ENCODE data around the gene GABPA. TPM values are rescaled to one million over a fixed set of nuclear protein-coding genes. Genes with fewer than 3 reads are reported as not detected.
A peak's percentile ranks its signal among the peaks of the same experiment; 100 is the strongest.
"Not testable (repeated sequence)": the region's sequence is repeated elsewhere in the genome, so short reads cannot be mapped to it uniquely, and the experiment has no call there.

Gene GABPA
- 10 to 100 TPM; 44.2 to 50.4 (median 48.3) TPM for polyA plus RNA-seq (ENCODE audit: insufficient read length in 3 of 3)

DNA sequence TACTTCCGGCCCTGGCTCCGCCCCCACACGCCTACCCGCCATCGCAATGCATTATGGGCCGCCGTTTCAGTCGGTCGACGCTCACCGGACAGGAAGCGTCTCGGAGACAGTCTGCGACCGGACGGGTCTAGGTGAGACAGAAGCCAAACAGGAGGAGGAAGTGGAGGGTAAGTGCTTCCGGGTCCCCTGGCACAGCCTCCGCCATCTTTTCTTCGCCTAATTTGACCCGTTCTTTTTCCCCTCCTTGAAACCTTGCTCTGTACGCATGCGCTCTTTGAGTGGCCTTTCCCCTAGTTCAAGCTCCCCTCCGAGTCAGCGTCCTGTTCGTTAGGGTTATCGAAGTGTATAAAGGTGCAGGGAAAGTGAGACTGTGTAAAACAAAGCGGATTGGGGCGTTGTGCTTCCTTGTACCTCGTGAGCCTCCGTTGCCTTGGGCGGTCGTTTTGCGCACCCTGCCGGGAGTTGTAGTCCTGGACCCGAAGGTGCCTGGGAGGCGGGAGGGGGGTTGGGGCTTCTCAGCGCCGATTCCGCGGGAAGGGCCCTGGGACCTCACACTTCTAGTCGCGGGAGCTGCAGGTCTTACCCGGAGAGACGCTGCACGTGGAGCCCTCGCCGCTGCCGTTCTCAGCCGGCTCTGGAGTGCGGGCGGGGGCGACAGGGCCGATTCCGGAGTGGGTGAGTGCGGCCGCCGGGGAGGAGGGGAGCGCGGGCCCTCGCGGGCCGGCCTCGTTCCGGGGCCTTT lies at the start of gene GABPA, which contains the start of gene ATP5PF:
GABPA (plus strand) TSS at position 69 of the 742 bp plus-strand sequence. CDS start 6,627 bp downstream, outside the sequence.
ATP5PF (minus strand) TSS at position 1 of the 742 bp plus-strand sequence. CDS start 5,110 bp downstream, outside the sequence.
- DNase-seq (ENCODE audit: low read depth in 3 of 3, low spot score in 2 of 3), result peak; percentile 96 to 98 (median 97)

GRCh38 chr21:25687787-25688186 lies 47.0 kb upstream of the GABPA start:
- no peak for DNase-seq (ENCODE audit: low read depth in 3 of 3, low spot score in 2 of 3)

- no peak for DNase-seq (ENCODE audit: low read depth in 3 of 3, low spot score in 2 of 3)
These were observed 46.3 kb upstream of the GABPA start for GRCh38 chr21:25688275-25689155.

- no peak for DNase-seq (ENCODE audit: low read depth in 3 of 3, low spot score in 2 of 3)
These were observed 45.5 kb upstream of the GABPA start for GRCh38 chr21:25689226-25689625.

- DNase-seq (ENCODE audit: low read depth in 3 of 3, low spot score in 2 of 3), result no peak
These were observed 42.8 kb upstream of the GABPA start for GRCh38 chr21:25691976-25692375.

- not testable (repeated sequence) for DNase-seq (ENCODE audit: low read depth in 3 of 3, low spot score in 2 of 3)
These were observed 39.3 kb upstream of the GABPA start for GRCh38 chr21:25695461-25695860.

DNA sequence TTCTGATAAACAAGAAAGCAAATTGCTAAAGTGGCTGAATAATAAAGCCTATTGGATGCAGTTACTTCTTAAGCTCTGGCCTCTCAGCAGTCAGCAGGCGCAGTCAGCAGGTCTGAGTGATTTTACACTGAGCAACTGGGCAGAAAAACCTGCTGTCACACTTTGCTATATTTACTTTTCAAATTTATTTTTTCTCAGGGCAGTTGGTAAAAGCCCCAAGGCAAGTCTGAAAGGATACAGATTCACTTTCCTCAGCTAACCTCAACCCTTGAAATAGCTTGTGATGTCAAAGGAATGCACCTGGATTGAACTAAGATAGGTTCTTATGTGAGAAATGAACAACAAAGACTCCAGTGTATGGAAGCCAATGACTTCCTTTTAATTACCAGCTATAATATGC lies 34.0 kb upstream of the GABPA start:
- no peak for DNase-seq (ENCODE audit: low read depth in 3 of 3, low spot score in 2 of 3)

GRCh38 chr21:25701529-25701928 lies 33.2 kb upstream of the GABPA start:
- DNase-seq (ENCODE audit: low read depth in 3 of 3, low spot score in 2 of 3), result no peak

DNA sequence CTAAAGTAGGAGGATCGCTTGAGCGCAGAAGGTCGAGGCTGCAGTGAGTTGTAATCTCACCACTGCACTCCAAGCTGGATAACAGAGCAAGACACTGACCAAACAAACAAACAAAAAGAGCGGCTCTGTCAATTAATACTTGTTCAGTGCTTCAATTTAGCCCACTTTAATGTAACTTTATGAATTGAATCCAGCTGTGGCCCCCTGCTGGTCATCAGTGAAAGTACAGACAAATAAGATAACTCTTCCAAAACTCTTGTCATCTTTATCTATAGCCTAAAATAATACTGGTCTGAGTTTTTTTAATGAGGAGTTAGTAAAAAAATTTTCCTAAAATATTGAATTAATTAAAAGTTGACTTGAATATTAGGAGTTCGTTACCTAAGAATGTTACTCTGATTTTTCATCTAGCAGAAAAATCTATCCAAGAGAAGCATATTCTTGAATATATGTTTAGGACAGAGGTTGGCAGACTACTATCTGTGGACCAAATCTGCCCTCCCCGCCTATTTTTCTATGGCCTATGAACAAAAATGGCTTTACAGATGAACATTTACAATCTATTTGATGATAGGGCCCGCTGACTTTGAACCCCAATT lies 26.2 kb upstream of the GABPA start:
- no peak for DNase-seq (ENCODE audit: low read depth in 3 of 3, low spot score in 2 of 3)

GRCh38 chr21:25709684-25710265 lies 25.0 kb upstream of the GABPA start:
- DNase-seq (ENCODE audit: low read depth in 3 of 3, low spot score in 2 of 3), result no peak

DNA sequence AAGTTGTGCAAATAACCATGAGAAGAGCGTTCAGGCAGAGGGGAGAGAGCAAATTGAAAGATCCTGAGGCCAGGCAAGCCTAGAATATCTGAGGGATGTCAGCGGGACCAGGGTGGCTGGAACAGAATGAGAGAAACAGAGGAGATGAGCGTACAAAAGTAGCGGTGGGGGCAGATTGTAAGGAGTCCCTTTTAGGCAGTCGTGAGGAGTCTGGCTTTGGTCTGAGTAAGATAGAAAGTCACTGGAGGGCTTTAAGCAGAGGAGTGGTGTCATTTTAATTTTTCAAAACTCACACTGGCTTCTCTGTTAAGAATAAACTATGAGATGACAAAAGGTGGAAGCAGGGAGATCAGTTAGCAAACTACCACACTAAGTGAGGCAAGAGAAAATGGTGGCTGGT lies 24.2 kb upstream of the GABPA start:
- no peak for DNase-seq (ENCODE audit: low read depth in 3 of 3, low spot score in 2 of 3)

DNA sequence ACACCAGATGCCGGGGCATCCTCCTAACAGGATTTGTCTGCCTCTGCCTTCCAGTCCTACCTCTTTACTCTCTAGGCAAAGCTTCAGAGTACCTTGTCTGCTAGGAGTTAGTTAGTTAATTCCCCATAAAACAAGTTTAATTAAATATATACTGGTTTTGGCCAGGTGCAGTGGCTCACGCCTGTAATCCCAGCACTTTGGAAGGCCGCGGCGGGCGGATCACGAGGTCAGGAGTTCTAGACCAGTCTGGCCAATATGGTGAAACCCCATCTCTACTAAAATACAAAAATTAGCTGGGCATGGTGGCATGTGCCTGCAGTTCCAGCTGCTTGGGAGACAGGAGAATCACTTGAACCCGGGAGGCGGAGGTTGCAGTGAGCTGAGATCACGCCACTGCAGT lies 20.7 kb upstream of the GABPA start:
- not testable (repeated sequence) for DNase-seq (ENCODE audit: low read depth in 3 of 3, low spot score in 2 of 3)

DNA sequence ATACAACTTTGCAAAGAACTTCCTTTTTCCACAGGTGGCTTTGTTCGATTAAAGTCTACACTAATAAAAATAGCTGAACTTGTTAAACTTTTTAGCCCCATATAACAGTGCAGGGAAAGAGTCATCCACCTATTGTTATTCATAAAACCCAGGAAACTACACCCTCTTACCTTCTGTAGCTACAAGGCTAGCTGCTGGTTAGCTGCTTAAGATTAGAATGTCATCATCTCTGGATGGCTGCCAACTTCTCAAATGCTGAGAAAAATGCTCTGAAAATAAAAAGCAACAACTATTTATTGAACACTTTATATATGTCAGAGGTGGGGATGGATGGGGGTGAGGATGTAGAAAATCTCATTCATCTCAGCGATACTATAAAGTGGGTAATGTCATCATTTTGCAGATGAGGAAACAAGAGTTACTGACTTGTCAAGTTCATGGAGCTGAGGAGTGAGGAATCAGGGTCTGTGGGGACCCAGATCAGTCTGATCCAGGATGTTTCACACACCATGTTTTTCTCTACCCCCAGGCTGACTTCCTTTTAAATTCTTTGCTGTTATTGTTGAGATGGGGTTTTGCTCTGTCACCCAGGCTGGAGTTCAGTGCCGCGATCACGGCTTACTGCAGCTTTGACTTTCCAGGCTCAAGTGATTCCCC lies 17.2 kb upstream of the GABPA start:
- no peak for DNase-seq (ENCODE audit: low read depth in 3 of 3, low spot score in 2 of 3)

DNA sequence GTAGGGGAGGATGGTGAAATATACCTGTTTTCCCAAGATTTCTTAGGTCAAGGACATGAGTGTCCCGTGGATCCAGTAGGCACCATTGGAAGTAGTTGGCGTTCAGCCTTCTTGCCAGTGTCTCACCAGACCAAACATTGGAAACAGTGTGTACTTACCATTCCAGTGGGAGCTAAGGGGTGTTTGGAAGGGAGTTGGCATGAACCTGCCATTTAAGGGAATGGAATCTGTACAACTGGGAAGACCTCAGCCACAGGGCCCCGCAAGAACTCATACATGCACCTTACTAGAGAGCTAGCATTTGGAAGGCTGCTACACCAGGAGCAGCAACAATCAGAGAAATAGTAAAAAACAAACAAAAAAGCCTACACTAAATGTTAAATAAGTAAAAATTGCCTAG lies 12.8 kb upstream of the GABPA start:
- DNase-seq (ENCODE audit: low read depth in 3 of 3, low spot score in 2 of 3), result no peak

DNA sequence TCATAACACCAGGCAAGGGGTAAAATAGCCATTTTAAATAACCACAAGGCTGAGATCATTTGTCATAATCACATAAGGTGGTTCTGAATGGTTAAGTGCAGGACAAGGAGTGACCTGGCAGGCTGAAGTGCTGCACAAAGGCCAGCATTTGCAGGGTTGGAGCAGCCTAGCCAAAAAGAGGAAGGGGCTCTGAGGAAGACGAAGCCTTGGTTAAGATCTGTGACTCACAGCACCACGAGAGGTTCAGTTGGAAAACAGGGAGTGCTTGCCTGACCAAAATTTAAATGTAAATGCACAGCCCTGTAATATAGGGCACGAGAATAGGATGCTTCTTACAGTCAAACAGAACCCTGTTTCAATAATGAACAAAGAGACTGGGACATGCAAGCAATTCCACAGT lies 12.1 kb upstream of the GABPA start:
- no peak for DNase-seq (ENCODE audit: low read depth in 3 of 3, low spot score in 2 of 3)

GRCh38 chr21:25732091-25732760 lies 2.5 kb upstream of the GABPA start:
- no peak for DNase-seq (ENCODE audit: low read depth in 3 of 3, low spot score in 2 of 3)

- DNase-seq (ENCODE audit: low read depth in 3 of 3, low spot score in 2 of 3), result peak; percentile 2 to 12 (median 4)
These were observed 716 bp upstream of the GABPA start for GRCh38 chr21:25733859-25734653.

GRCh38 chr21:25734654-25734903 lies 193 bp upstream of the GABPA start:
- DNase-seq (ENCODE audit: low read depth in 3 of 3, low spot score in 2 of 3), result no peak
